ENCODE data around the gene MAPT.

Gene MAPT

DNA sequence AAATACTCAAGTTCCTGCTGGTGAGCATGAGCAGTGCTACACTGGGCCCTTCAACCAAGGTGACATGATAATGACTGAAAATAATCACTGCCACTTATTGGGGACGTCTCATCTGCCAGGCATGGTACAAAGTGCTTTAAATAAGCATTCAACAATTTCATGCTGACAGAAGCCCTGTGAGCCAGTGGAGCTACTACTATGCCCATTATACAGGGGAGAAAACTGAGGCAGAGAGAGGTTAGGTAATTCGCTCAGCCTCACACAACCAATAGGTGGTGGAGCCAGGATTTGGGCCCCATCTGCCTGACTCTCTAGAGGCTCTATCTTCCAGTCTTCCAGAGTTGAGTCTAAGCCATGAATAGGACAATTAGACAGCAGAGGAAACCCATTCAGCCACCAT lies 74.4 kb downstream of the MAPT start:
- Mint-ChIP-seq H3K9me3 (no peaks in the 10 kb centered on the region), H3K4me1 (peaks cover 6% of the 10 kb centered on the region), H3K4me3 (no peak overlapping the region), H3K36me3 (ENCODE audit: low read depth) (no peaks in the 10 kb centered on the region), H3K27ac (no peak overlapping the region), H3K27me3 (ENCODE audit: low read depth) (peaks cover 17% of the 10 kb centered on the region)
- TF ChIP-seq, protein P1, sequence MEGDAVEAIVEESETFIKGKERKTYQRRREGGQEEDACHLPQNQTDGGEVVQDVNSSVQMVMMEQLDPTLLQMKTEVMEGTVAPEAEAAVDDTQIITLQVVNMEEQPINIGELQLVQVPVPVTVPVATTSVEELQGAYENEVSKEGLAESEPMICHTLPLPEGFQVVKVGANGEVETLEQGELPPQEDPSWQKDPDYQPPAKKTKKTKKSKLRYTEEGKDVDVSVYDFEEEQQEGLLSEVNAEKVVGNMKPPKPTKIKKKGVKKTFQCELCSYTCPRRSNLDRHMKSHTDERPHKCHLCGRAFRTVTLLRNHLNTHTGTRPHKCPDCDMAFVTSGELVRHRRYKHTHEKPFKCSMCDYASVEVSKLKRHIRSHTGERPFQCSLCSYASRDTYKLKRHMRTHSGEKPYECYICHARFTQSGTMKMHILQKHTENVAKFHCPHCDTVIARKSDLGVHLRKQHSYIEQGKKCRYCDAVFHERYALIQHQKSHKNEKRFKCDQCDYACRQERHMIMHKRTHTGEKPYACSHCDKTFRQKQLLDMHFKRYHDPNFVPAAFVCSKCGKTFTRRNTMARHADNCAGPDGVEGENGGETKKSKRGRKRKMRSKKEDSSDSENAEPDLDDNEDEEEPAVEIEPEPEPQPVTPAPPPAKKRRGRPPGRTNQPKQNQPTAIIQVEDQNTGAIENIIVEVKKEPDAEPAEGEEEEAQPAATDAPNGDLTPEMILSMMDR (IDR thresholded peaks at IDR 0.05; ENCODE audit: unreplicated experiment in 3 of 3) = no peak

DNA sequence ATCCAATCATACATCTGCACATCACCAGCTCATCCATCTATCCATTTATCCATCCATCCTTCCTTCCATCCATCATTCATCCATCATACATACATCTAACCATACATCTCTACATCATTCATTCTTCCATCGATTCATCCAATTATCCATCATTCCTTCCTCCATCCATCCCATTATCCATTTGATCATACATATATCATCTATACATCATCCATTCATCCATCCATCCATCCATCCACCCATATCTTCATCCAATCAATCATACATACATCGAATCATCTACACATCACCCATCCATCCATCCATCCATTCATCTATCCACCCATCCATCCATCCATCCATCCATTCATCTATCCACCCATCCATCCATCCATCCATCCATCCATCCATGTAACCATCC lies 75.4 kb downstream of the MAPT start:
- peaks cover 6% of the 10 kb centered on the region for H3K4me1 Mint-ChIP-seq
- no peaks in the 10 kb centered on the region for H3K36me3 Mint-ChIP-seq (ENCODE audit: low read depth)
- TF ChIP-seq, protein P1 (IDR thresholded peaks at IDR 0.05; ENCODE audit: unreplicated experiment in 3 of 3) = no peak
- no peak overlapping the region for H3K27ac Mint-ChIP-seq
- no peak overlapping the region for H3K4me3 Mint-ChIP-seq
- H3K27me3 Mint-ChIP-seq (ENCODE audit: low read depth) = peaks cover 15% of the 10 kb centered on the region
- H3K9me3 Mint-ChIP-seq = no peaks in the 10 kb centered on the region

DNA sequence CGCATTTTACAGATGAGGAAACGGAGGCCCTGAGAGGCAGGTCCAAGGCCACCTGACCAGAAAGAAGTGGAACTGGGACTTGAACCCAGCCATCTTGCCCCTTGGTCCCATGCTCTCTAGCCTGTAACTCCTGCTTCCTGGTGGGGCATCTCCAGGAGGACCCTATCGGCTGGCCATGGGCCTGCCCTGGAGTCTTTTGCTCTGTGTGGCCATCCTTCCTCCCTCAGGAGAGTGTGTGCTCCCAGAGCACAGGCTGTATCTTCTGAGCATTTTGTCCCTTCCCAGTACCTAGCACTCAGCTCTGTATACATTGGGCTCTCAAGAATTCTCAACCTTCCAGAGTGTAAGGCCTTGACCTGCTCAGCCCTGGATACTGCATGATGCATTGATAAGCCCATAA lies 76.3 kb downstream of the MAPT start:
- H3K4me1 Mint-ChIP-seq = peaks cover 5% of the 10 kb centered on the region
- TF ChIP-seq, protein P1 (IDR thresholded peaks at IDR 0.05; ENCODE audit: unreplicated experiment in 3 of 3) = no peak
- H3K27me3 Mint-ChIP-seq (ENCODE audit: low read depth) = peaks cover 13% of the 10 kb centered on the region
- H3K9me3 Mint-ChIP-seq = no peaks in the 10 kb centered on the region
- no peaks in the 10 kb centered on the region for H3K36me3 Mint-ChIP-seq (ENCODE audit: low read depth)
- H3K4me3 Mint-ChIP-seq = no peak overlapping the region
- no peak overlapping the region for H3K27ac Mint-ChIP-seq

DNA sequence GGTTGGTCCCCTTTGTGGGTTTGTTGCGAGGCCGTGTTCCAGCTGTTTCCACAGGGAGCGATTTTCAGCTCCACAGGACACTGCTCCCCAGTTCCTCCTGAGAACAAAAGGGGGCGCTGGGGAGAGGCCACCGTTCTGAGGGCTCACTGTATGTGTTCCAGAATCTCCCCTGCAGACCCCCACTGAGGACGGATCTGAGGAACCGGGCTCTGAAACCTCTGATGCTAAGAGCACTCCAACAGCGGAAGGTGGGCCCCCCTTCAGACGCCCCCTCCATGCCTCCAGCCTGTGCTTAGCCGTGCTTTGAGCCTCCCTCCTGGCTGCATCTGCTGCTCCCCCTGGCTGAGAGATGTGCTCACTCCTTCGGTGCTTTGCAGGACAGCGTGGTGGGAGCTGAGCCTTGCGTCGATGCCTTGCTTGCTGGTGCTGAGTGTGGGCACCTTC lies 77.4 kb downstream of the MAPT start:
- no peaks in the 10 kb centered on the region for H3K4me1 Mint-ChIP-seq
- no peaks in the 10 kb centered on the region for H3K36me3 Mint-ChIP-seq (ENCODE audit: low read depth)

DNA sequence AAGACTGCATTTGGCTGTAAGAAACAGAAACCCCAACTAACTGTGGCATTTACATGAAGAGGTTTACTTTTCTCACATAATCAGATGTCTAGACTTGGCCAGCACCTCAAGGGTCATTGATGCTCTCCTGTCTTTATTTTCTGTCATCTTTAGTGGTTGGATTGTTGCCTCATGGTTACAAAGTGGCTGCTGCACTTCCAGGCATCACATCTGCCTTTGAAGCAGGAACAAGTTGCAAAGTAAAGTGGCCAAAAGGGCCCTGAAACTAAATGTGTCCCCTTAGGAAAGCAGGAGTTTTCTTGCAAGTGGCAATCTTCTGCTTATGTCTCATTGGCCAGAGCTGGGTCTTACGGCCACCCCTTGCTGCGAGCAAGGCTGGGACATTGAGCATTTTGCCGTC lies 78.2 kb downstream of the MAPT start:
- H3K36me3 Mint-ChIP-seq (ENCODE audit: low read depth) = no peaks in the 10 kb centered on the region
- H3K4me3 Mint-ChIP-seq = no peak overlapping the region
- no peaks in the 10 kb centered on the region for H3K4me1 Mint-ChIP-seq
- no peak overlapping the region for H3K27ac Mint-ChIP-seq
- H3K27me3 Mint-ChIP-seq (ENCODE audit: low read depth) = peaks cover 7% of the 10 kb centered on the region
- TF ChIP-seq, protein P1 (IDR thresholded peaks at IDR 0.05; ENCODE audit: unreplicated experiment in 3 of 3) = no peak
- H3K9me3 Mint-ChIP-seq = no peaks in the 10 kb centered on the region

More for the DNA sequence above, 77.4 kb downstream of the MAPT start:
- H3K4me3 Mint-ChIP-seq = no peak overlapping the region
- no peaks in the 10 kb centered on the region for H3K9me3 Mint-ChIP-seq
- peaks cover 8% of the 10 kb centered on the region for H3K27me3 Mint-ChIP-seq (ENCODE audit: low read depth)
- H3K27ac Mint-ChIP-seq = no peak overlapping the region
- TF ChIP-seq, protein P1 (IDR thresholded peaks at IDR 0.05; ENCODE audit: unreplicated experiment in 3 of 3) = no peak

DNA sequence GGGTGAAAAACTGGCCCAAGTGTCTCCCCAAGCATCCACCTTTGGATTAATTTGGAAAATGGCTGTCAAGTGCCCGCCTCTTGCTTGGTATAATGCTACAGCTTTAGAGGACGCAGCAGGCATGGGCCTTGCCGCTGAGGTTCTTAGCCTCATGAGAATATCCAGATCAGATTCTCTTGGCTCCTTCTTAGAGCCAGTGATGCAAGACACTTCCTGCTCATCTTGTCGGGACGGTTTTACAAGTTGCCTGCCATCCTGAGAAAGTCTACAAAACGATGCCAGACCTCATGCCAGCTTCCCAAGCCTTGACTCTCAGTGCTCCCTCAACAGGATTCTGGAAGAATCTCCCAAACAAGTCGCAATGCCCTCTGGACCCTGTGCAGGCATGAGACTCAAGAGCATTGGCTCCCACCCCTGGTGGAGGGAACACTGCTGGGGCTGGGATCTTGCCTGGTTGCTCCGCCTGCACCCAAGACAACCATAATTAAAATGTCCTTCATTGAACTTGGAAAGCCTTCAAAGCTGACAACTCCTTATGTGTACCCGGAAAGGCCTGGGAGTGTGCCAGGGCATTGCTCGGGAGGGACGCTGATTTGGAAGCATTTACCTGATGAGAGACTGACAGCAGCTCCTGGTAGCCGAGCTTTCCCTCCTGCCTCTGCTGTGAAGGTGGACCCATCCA lies 78.9 kb downstream of the MAPT start:
- H3K27me3 Mint-ChIP-seq (ENCODE audit: low read depth) = peaks cover under 1% of the 10 kb centered on the region

More for the DNA sequence above, 78.9 kb downstream of the MAPT start:
- Mint-ChIP-seq H3K36me3 (ENCODE audit: low read depth) (no peaks in the 10 kb centered on the region), H3K9me3 (no peaks in the 10 kb centered on the region), H3K4me3 (no peak overlapping the region), H3K27ac (no peak overlapping the region), H3K4me1 (no peaks in the 10 kb centered on the region)
- TF ChIP-seq, protein P1 (IDR thresholded peaks at IDR 0.05; ENCODE audit: unreplicated experiment in 3 of 3) = no peak
